Right lobe of liver (tissue), 6 donors: ENCODE data around the gene RAMP2. TPM values are rescaled to one million over a fixed set of nuclear protein-coding genes. Genes with fewer than 3 reads are reported as not detected.

Source experiments
- ATAC-seq, 4 donors: fragments of 200-7000 bp; cut with Tn5 transposase; one replicate each; pipeline ENCODE4 v1.9.1; 2020; ENCODE audit warnings: mild to moderate bottlenecking in 4 of 4, moderate library complexity in 4 of 4
- DNase-seq, 3 donors: peaks; one replicate each; pipeline ENCODE4 v3.0.0-alpha.2; 2020
- H3K27ac ChIP-seq, 3 donors: fragments of 200-600 bp; one replicate each; pipeline ENCODE4 v1.8.0; 2022
- H3K27me3 ChIP-seq, 2 donors: fragments of 200-600 bp; one replicate each; pipeline ENCODE4 v1.8.0; 2022
- H3K36me3 ChIP-seq, 4 donors: fragments of 200-600 bp; sonication (generic) in 1 of 4; one replicate each; pipeline versions ENCODE4 v1.5.1 to v1.8.0; 2017 to 2022; ENCODE audit warnings: control low read depth in 1 of 4
- H3K4me1 ChIP-seq, 4 donors: fragments of 200-600 bp; sonication (generic) in 1 of 4; one replicate each; pipeline versions ENCODE4 v1.5.1 to v1.8.0; 2017 to 2022; ENCODE audit warnings: control low read depth in 1 of 4
- H3K4me3 ChIP-seq, 3 donors: fragments of 200-600 bp; one replicate each; pipeline ENCODE4 v1.8.0; 2022
- H3K9me3 ChIP-seq, 4 donors: fragments of 200-600 bp; sonication (generic) in 1 of 4; one replicate each; pipeline versions ENCODE4 v1.5.1 to v1.8.0; 2017 to 2022; ENCODE audit warnings: control low read depth in 1 of 4
- CTCF ChIP-seq, 4 donors: fragments of 200-600 bp in 3 of 4; fragments of 450-650 bp in 1 of 4; IDR thresholded peaks; one replicate each; pipeline versions ENCODE4 v1.5.1 to v1.8.0; 2016 to 2022; ENCODE audit warnings: antibody characterized with exemption in 4 of 4, mild to moderate bottlenecking in 2 of 4
- POLR2A ChIP-seq: fragments of 450-650 bp; IDR thresholded peaks from one replicate; pipeline ENCODE4 v1.6.1; 2017; ENCODE audit warnings: antibody characterized with exemption, mild to moderate bottlenecking
- WGBS: methylation state at CpG from one replicate; pipeline ENCODE4 v1.1.6; 2018; ENCODE audit warnings: low coverage, low lambda C conversion rate; ENCODE audit not compliant: insufficient coverage; ENCODE audit errors: missing lambda C conversion rate; 5-methylcytosine and 5-hydroxymethylcytosine counted together
- intact Hi-C, 2 donors: fragments of 100-400 bp; cut with DNase I; formaldehyde crosslinking; loops; one replicate each; pipeline versions ENCODE4 v1.11.2 to v1.14.1; 2022
- total RNA-seq, 6 experiments: library from RNA; depleted of rRNA in 2 of 6; stranded (reverse); fragments of >200 nt in 2 of 6; fragmentation: NEBNext Ultra II Directional in 3 of 6; extraction: Animal tissue kit (Norgen Biotek cat#: 25700) in 3 of 6; gene quantifications; one replicate each; pipeline versions ENCODE4 v1.1.0 to v1.2.4, GENCODE V29; 2016 to 2023
- donor health status: DM: no; HTN: yes; CAD: no.
- donor health status: DM: no; HTN: no; CAD: no.
- donor health status: DM: no; HTN: no; CAD: no.
- donor health status: DM: no; HTN: yes; CAD: no.
- donor health status: DM: no; HTN: yes; CAD: no.

RAMP2 gene
- total RNA-seq, 6 experiments from 2014 or later = 1.9 to 9.4 (median 4.4) TPM

DNA sequence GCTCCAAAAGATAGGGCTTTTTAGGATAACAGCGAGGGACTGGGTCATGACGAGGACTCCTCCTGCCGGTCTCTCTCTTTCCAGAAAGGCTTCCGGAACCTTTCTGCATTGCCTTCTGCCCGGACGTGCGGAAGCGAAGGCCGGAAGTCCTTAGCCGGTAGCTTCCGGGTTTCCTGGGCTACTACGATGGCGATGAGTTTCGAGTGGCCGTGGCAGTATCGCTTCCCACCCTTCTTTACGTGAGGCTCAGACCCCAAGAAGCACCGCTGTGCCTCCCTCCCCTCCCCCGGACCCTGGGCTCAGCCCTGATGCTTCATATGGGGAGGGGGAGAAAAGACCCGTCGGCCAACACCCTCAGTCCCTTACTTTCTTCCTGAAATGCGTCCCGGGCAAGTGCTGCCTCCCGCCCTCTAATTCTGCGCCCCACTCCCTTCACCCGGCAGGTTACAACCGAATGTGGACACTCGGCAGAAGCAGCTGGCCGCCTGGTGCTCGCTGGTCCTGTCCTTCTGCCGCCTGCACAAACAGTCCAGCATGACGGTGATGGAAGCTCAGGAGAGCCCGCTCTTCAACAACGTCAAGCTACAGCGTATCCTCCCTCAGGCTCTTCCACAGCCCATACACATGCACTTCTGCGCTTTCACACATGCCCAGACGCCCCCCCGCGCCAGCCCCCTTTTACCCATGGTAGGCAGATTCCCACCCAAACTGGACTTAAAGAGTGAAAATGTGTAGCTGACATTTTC is 12.4 kb downstream of the RAMP2 start, which contains the start of gene VPS25:
VPS25 (plus strand) TSS at position 160 of the 746 bp plus-strand sequence; CDS start at position 187, 27 bp downstream.
- H3K9me3 ChIP-seq = no peaks in the 10 kb centered on the region
- peak within 1 kb of the TSS; percentile 74 to 95 (median 80) for H3K4me3 ChIP-seq
- peak; percentile 72 to 81 (median 81) for DNase-seq
- intact Hi-C loops = no loop called here
- peak within 1 kb of the TSS; percentile 49 to 85 (median 72) for H3K27ac ChIP-seq
- WGBS = 2% methylated on average over 6 of the region's 39 CpGs
- no peaks in the 10 kb centered on the region for H3K27me3 ChIP-seq
- H3K4me1 ChIP-seq = no peaks in the 10 kb centered on the region
- H3K36me3 ChIP-seq = peaks cover 0 to 27% (median 14%) of the 10 kb centered on the region in 4 donors
- peak; percentile 96 to 99 (median 98) for ATAC-seq
- TF ChIP-seq POLR2A = peak; percentile 51
- TF ChIP-seq CTCF (IDR thresholded peaks at IDR 0.05) = peak in 1 of 4 donors; percentile 13

DNA sequence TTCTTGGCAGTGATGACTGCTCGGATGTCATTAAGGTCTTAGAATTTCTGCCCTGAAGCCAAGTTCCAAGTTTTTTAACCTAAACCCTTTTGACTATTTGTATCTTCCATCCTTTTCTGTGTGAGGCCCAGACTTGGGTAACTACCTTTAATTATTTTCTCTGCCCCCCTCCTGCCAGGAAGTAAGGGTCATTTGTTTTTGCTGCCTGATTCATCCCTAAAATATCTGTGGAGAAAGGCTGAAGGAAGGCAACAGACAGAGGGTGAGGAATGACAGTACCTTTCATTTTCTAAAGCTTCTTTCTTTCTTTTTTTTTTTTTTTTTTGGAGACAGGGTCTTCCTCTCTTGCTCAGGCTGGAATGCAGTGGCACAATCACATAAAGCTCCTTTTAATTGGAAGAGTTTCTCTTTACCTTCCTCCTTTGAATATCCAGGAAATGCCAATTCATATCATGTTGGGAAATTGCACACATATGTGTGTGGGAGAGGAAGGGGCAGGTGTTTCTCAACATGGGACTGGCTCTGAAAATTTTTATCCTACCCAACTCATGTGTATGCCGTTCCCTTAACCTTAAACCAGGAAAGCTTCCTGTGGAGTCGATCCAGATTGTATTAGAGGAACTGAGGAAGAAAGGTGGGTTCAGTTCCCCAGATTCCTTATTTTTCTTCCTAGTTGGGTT is 13.2 kb downstream of the RAMP2 start:
- no peak for DNase-seq
- H3K4me1 ChIP-seq = no peaks in the 10 kb centered on the region
- TF ChIP-seq POLR2A (no peak), CTCF (IDR thresholded peaks at IDR 0.05) (no peak)
- peak overlapping the region; percentile 74 to 95 (median 80) for H3K4me3 ChIP-seq
- no peak for ATAC-seq
- 47% methylated on average over 2 of the region's 3 CpGs for WGBS
- H3K36me3 ChIP-seq = peaks cover 0 to 35% (median 17%) of the 10 kb centered on the region in 4 donors
- no peaks in the 10 kb centered on the region for H3K9me3 ChIP-seq
- intact Hi-C loops = no loop called here
- H3K27ac ChIP-seq = no peak overlapping the region
- no peaks in the 10 kb centered on the region for H3K27me3 ChIP-seq

DNA sequence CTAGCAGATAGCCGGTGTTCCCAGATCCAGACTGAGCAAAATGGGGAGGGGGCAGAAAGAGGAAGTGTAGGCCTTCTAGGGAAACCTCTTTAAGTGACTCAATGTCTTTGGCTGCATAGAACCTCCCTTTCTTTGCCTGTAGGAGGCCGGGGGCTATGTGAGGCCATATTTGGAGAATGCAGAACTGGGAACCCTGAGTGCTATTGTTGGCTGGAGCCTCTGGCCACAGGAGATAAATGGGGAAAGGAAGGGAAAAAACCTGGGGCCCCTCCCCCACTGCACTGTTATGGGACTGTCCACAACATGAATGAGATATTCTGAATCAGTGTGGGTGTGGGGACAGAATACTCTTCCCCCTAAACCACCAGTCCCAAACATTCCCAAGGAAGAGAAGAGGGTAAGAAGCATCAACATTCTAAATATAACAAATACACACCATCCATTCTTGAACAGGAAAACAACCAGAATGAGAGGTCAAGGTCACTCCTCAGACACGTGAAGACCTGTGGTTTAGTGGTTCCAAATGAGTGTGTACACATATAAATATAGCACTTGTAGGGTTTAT is 14.6 kb downstream of the RAMP2 start:
- Histone ChIP-seq H3K4me1 (peaks cover 0 to 7% (median 0%) of the 10 kb centered on the region in 4 donors), H3K36me3 (peaks cover 0 to 36% (median 18%) of the 10 kb centered on the region in 4 donors), H3K4me3 (no peak overlapping the region), H3K27me3 (no peaks in the 10 kb centered on the region), H3K9me3 (no peaks in the 10 kb centered on the region), H3K27ac (no peak overlapping the region)
- no peak for TF ChIP-seq POLR2A
- no peak for TF ChIP-seq CTCF (IDR thresholded peaks at IDR 0.05)
- WGBS = 30% methylated on average over 3 of the region's 3 CpGs
- ATAC-seq (no peak), DNase-seq (no peak)
- intact Hi-C loops = no loop called here

DNA sequence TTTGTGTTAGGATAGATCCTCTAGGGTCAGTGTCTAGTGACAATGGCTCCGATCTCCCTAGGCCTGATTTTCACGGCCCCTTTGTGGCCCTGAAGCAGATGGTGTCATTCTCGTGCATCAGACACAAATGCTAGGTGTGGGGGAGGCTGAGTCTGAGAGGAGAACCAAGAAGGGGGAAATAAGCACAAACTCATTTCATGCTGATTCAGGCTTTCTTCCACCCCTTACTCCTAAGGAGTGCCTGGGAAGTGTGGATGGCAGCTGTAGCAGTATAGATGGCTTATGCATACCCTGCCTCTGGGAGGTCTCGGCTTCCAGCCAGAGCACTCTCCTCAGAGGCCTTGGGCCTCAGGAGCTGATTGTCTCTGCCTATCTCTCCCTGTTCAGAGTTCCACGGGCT is 17.5 kb downstream of the RAMP2 start:
- no peak overlapping the region for H3K4me3 ChIP-seq
- intact Hi-C loops = no loop called here
- H3K36me3 ChIP-seq = peaks cover 0 to 36% (median 18%) of the 10 kb centered on the region in 4 donors
- no peak for TF ChIP-seq POLR2A
- TF ChIP-seq CTCF (IDR thresholded peaks at IDR 0.05) = no peak
- no peaks in the 10 kb centered on the region for H3K9me3 ChIP-seq
- ATAC-seq (no peak), DNase-seq (no peak)
- H3K27me3 ChIP-seq = no peaks in the 10 kb centered on the region
- WGBS = 80% methylated on average over 1 of the region's 5 CpGs
- H3K4me1 ChIP-seq = peaks cover 0 to 12% (median 0%) of the 10 kb centered on the region in 4 donors
- H3K27ac ChIP-seq = no peak overlapping the region
